GM12801 (cell line): ENCODE results near the gene ZIM2.

ENCODE experiments used
- TF ChIP-seq, protein P1 (sequence below): IDR thresholded peaks from one replicate; pipeline ENCODE4 v1.5.1; 2011; ENCODE audit warnings: control low read depth; ENCODE audit not compliant: insufficient read length; ENCODE audit errors: extremely low read depth

The ZIM2 gene

DNA sequence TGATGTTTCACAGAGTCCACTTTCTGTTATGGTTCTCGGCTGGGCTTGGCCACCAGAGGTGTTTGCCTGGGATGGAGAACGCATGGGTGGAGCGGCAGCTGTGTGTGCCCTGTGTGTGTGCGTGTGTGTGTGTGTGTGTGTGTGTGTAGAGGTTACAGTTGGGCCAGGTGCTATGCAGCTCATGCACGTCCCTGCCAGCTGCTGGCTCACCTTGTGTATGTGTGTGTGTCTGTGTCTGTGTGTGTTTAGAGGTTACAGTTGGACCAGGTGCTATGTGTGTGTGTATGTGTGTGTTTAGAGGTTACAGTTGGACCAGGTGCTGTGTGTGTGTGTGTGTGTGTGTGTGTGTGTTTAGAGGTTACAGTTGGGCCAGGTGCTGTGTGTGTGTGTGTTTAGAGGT lies 33.0 kb upstream of the ZIM2 start:
- TF ChIP-seq, protein P1, sequence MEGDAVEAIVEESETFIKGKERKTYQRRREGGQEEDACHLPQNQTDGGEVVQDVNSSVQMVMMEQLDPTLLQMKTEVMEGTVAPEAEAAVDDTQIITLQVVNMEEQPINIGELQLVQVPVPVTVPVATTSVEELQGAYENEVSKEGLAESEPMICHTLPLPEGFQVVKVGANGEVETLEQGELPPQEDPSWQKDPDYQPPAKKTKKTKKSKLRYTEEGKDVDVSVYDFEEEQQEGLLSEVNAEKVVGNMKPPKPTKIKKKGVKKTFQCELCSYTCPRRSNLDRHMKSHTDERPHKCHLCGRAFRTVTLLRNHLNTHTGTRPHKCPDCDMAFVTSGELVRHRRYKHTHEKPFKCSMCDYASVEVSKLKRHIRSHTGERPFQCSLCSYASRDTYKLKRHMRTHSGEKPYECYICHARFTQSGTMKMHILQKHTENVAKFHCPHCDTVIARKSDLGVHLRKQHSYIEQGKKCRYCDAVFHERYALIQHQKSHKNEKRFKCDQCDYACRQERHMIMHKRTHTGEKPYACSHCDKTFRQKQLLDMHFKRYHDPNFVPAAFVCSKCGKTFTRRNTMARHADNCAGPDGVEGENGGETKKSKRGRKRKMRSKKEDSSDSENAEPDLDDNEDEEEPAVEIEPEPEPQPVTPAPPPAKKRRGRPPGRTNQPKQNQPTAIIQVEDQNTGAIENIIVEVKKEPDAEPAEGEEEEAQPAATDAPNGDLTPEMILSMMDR = no peak

DNA sequence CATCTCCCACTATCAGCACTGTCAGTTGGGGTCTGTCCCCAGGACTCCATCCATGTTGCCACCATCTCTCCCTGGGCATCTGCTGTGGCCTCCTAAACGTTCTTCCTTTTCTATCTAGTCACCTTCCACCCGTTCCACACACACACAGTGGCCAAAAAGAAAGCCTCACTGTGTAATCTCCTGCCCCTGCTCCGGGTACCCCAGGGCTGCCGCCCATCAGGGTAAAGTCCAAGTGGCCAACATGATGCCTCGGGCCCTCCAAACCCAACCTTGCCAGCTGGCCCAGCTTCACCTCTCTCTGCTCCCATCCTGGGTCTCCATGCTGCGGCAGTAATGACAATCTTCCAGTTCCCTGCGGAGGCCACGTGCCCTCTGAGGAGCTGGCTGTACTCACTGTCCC lies 29.4 kb upstream of the ZIM2 start:
- TF ChIP-seq, protein P1 = no peak

DNA sequence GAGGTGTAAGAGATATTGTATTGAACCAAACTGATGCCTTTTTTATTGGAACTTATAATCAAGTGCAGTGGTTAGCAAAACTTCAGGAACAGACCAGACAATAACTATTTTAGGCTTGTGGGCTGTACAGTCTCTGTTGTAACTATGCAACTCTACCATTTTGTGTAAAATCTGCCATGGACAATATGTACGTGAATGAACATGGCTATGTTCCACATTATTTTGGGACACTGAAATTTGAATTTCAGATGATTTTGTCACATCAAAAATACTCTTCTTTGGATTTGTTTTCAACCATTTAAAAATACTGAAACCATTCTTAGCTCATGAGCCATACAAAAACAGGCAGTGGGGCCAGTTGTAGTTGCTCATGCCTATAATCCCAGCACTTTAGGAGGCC lies 27.9 kb upstream of the ZIM2 start:
- TF ChIP-seq, protein P1 = no peak

- TF ChIP-seq, protein P1 = no peak
These were observed 26.0 kb upstream of the ZIM2 start for GRCh38 chr19:56866538-56866937.

DNA sequence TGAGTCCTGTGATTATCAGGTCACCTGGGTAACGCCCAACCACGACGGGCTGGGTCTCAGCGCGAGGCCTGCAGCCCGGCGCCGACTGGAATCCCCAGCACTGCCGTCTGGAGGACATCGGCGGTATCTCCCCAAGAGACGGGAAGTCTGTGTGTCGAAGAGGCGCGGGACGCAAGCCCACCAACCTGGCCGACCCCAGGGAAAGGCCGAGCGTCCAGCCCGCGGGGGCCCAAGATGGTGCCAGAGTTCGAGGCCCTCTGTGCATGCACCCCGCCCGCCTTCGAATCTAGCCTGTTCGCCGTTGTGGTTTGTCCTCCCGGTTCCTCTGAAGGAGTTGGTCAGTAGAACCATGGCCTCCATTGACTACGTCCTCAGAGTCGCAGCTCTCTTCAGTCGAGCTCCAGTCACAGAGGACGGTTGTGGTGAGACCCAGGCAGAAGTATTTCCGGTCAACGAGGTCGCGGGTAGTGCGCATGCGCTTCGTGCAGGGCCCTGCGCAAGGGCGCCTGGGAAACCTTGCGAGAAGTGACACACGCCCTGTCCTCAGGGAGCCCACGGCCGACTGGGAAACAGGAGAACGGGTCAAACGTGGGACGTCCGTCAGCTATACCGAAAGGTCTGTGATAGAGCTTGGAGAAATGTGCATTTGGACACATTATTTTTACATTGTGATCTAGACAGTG lies 24.1 kb upstream of the ZIM2 start:
- TF ChIP-seq, protein P1 = no peak

DNA sequence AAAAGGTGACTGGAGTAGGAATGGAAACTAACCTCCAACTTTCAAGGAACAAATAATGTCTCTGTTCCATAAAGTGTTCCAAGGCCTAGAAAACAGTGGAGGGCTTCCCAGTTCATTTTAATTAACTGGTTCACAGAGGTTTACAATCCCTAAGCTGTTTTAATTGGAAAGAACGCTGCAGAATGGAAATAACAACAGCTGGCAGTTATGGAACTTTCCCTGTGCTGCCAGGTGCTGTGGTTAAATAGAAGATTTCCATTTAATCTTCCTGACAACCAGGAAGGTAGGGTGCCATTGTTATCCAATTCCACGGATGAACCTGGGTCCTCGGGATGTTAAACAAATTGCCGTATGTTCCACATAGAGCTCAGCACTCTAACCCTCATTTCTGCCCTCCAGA lies 22.2 kb upstream of the ZIM2 start:
- TF ChIP-seq, protein P1 = no peak

GRCh38 chr19:56858026-56858425 lies 17.5 kb upstream of the ZIM2 start:
- TF ChIP-seq, protein P1 = no peak
